ENCODE data around the gene RPS5. TPM values are rescaled to one million over a fixed set of nuclear protein-coding genes. Genes with fewer than 3 reads are reported as not detected.

RPS5 gene
- total RNA-seq, 1 donor from 2014 or later = 4,823 TPM

- no peak for TF ChIP-seq CTCF (IDR thresholded peaks at IDR 0.05; ENCODE audit: insufficient read depth, low read length, severe bottlenecking)
- H3K27me3 ChIP-seq (ENCODE audit: control insufficient read depth, insufficient read depth, low read length) = no peaks in the 10 kb centered on the region
- no peak overlapping the region for H3K4me3 ChIP-seq (ENCODE audit: low read depth, low read length)
- DNase-seq (ENCODE audit: low read depth) (no peak), FAIRE-seq (no peak)
- no peaks in the 10 kb centered on the region for H3K36me3 ChIP-seq (ENCODE audit: control insufficient read depth, insufficient read depth, low read length)
These were observed 7.8 kb upstream of the RPS5 start for GRCh38 chr19:58379246-58379645.

- FAIRE-seq = no peak
- H3K27me3 ChIP-seq (ENCODE audit: control insufficient read depth, insufficient read depth, low read length) = no peaks in the 10 kb centered on the region
- H3K36me3 ChIP-seq (ENCODE audit: control insufficient read depth, insufficient read depth, low read length) = no peaks in the 10 kb centered on the region
- peak overlapping the region; percentile 51 for H3K4me3 ChIP-seq (ENCODE audit: low read depth, low read length)
- no peak for DNase-seq (ENCODE audit: low read depth)
- no peak for TF ChIP-seq CTCF (IDR thresholded peaks at IDR 0.05; ENCODE audit: insufficient read depth, low read length, severe bottlenecking)
These were observed 6.9 kb upstream of the RPS5 start for GRCh38 chr19:58380037-58380661.

- H3K4me3 ChIP-seq (ENCODE audit: low read depth, low read length) = peak within 1 kb of the TSS; percentile 51
- peak; percentile 100 for DNase-seq (ENCODE audit: low read depth)
- no peak for TF ChIP-seq CTCF (IDR thresholded peaks at IDR 0.05; ENCODE audit: insufficient read depth, low read length, severe bottlenecking)
- no peaks in the 10 kb centered on the region for H3K36me3 ChIP-seq (ENCODE audit: control insufficient read depth, insufficient read depth, low read length)
- peak; percentile 92 for FAIRE-seq
- no peaks in the 10 kb centered on the region for H3K27me3 ChIP-seq (ENCODE audit: control insufficient read depth, insufficient read depth, low read length)
These were observed 6.2 kb upstream of the RPS5 start, which contains the start of gene ZNF837 for GRCh38 chr19:58380662-58381459. Gene ZNF837, minus strand, starts transcription at chr19:58381030. Its CDS starts 11,698 bp downstream, at chr19:58369332.

GRCh38 chr19:58381460-58382212, 5.4 kb upstream of the RPS5 start:
- Histone ChIP-seq H3K27me3 (ENCODE audit: control insufficient read depth, insufficient read depth, low read length) (no peaks in the 10 kb centered on the region), H3K36me3 (ENCODE audit: control insufficient read depth, insufficient read depth, low read length) (no peaks in the 10 kb centered on the region), H3K4me3 (ENCODE audit: low read depth, low read length) (peak overlapping the region; percentile 51)
- no peak for FAIRE-seq
- no peak for DNase-seq (ENCODE audit: low read depth)
- no peak for TF ChIP-seq CTCF (IDR thresholded peaks at IDR 0.05; ENCODE audit: insufficient read depth, low read length, severe bottlenecking)

GRCh38 chr19:58382997-58383603, 4.0 kb upstream of the RPS5 start:
- Histone ChIP-seq H3K36me3 (ENCODE audit: control insufficient read depth, insufficient read depth, low read length) (peaks cover 3% of the 10 kb centered on the region), H3K4me3 (ENCODE audit: low read depth, low read length) (no peak overlapping the region), H3K27me3 (ENCODE audit: control insufficient read depth, insufficient read depth, low read length) (no peaks in the 10 kb centered on the region)
- no peak for DNase-seq (ENCODE audit: low read depth)
- TF ChIP-seq CTCF (IDR thresholded peaks at IDR 0.05; ENCODE audit: insufficient read depth, low read length, severe bottlenecking) = no peak
- no peak for FAIRE-seq

Data from bronchial epithelial cell (primary cell).